HepG2 (cell line): ENCODE data around the gene PPP1R9A. TPM values are rescaled to one million over a fixed set of nuclear protein-coding genes. Genes with fewer than 3 reads are reported as not detected.

ENCODE experiments used
- ATF7 ChIP-seq, 2 experiments: fragments of 450-650 bp in 1 of 2; sonication (generic) in 1 of 2; formaldehyde crosslinking in 1 of 2; IDR thresholded peaks; 2 replicates each; pipeline versions ENCODE4 v1.4.0 to v1.6.1; 2016 to 2020; ENCODE audit warnings: antibody characterized with exemption in 1 of 2, mild to moderate bottlenecking in 1 of 2, missing genetic modification reagents in 1 of 2
- ERF ChIP-seq: IDR thresholded peaks from 2 replicates; pipeline ENCODE4 v1.6.1; 2018; ENCODE audit warnings: missing biosample characterization, missing genetic modification reagents
- HMG20A ChIP-seq: IDR thresholded peaks from 2 replicates; pipeline ENCODE4 v1.6.1; 2016; ENCODE audit warnings: borderline replicate concordance
- KLF15 ChIP-seq: sonication (generic); formaldehyde crosslinking; IDR thresholded peaks from 2 replicates; pipeline ENCODE4 v1.8.1; 2023; ENCODE audit warnings: borderline replicate concordance, mild to moderate bottlenecking, inconsistent platforms, missing genetic modification reagents, mixed read lengths
- NFIC ChIP-seq: IDR thresholded peaks from 2 replicates; pipeline ENCODE4 v1.6.1; 2012; ENCODE audit warnings: mild to moderate bottlenecking, low read length, inconsistent platforms
- NR2F2 ChIP-seq: IDR thresholded peaks from 2 replicates; pipeline ENCODE4 v1.6.1; 2012; ENCODE audit warnings: low read depth, inconsistent platforms, borderline replicate concordance
- NR2F6 ChIP-seq, 2 experiments: IDR thresholded peaks; 2 replicates each; pipeline ENCODE4 v1.6.1; 2016; ENCODE audit warnings: antibody characterized with exemption in 1 of 2, mild to moderate bottlenecking in 1 of 2
- PRMT3 ChIP-seq: sonication (generic); formaldehyde crosslinking; IDR thresholded peaks from 2 replicates; pipeline ENCODE4 v1.8.1; 2022; ENCODE audit warnings: low read depth, mild to moderate bottlenecking, moderate library complexity, missing genetic modification reagents, borderline replicate concordance
- RARA ChIP-seq: IDR thresholded peaks from 2 replicates; pipeline ENCODE4 v1.6.1; 2016; ENCODE audit warnings: missing genetic modification reagents, missing compliant biosample characterization
- ZFP41 ChIP-seq: sonication (generic); formaldehyde crosslinking; IDR thresholded peaks from 2 replicates; pipeline ENCODE4 v1.4.0; 2020; ENCODE audit warnings: mild to moderate bottlenecking, missing genetic modification reagents, borderline replicate concordance
- ZNF674 ChIP-seq: sonication (generic); formaldehyde crosslinking; IDR thresholded peaks from 2 replicates; pipeline ENCODE4 v1.5.0; 2020; ENCODE audit warnings: low read depth, mild to moderate bottlenecking, missing genetic modification reagents
- ZSCAN25 ChIP-seq: sonication (generic); formaldehyde crosslinking; IDR thresholded peaks from 2 replicates; pipeline ENCODE4 v1.8.0; 2022; ENCODE audit warnings: mild to moderate bottlenecking, missing genetic modification reagents
- ZSCAN29 ChIP-seq: sonication (generic); formaldehyde crosslinking; conservative IDR thresholded peaks from 2 replicates; pipeline ENCODE4 v1.4.0; 2020; ENCODE audit warnings: mild to moderate bottlenecking, missing genetic modification reagents
- polyA plus RNA-seq, 8 experiments: library from polyadenylated mRNA; depleted of rRNA in 3 of 8; stranded (reverse) in 7 of 8; unstranded in 1 of 8; fragments of >200 nt; fragmentation: Illumina TruSeq in 4 of 8; extraction: Trizol in 4 of 8; gene quantifications; 2 replicates each; pipeline versions ENCODE4 v1.2.1 to v1.2.3, GENCODE V29; 2011 to 2016; ENCODE audit warnings: low read depth in 4 of 8, missing spikeins in 1 of 8, mixed read lengths in 1 of 8; ENCODE audit not compliant: insufficient read depth in 1 of 8
- total RNA-seq, 5 experiments: library from RNA; depleted of rRNA; stranded (reverse); fragments of >200 nt; fragmentation: Illumina TruSeq; extraction: Trizol; gene quantifications; 2 replicates each; pipeline ENCODE4 v1.2.3, GENCODE V29; 2016; ENCODE audit warnings: low read depth in 1 of 5
- TF ChIP-seq, protein P1 (sequence below): sonication (generic); formaldehyde crosslinking; IDR thresholded peaks from 2 replicates; pipeline ENCODE4 v1.5.1; 2020; ENCODE audit warnings: mild to moderate bottlenecking, missing genetic modification reagents, borderline replicate concordance
- TF ChIP-seq, protein P2 (sequence below): sonication (generic); formaldehyde crosslinking; conservative IDR thresholded peaks from 2 replicates; pipeline ENCODE4 v1.4.0; 2020; ENCODE audit warnings: missing genetic modification reagents
- TF ChIP-seq, protein P3 (sequence below): sonication (generic); formaldehyde crosslinking; IDR thresholded peaks from 2 replicates; pipeline ENCODE4; 2020; ENCODE audit warnings: missing genetic modification reagents, mild to moderate bottlenecking, borderline replicate concordance
- TF ChIP-seq, protein P4 (sequence below): sonication (generic); formaldehyde crosslinking; IDR thresholded peaks from 2 replicates; pipeline ENCODE4 v1.8.0; 2022; ENCODE audit warnings: mild to moderate bottlenecking, missing genetic modification reagents, borderline replicate concordance

PPP1R9A gene
- total and polyA plus RNA-seq, 2 of the 13 experiments (the other 11 are each of a cell fraction or from before 2014, with no cell fraction given), result 11.4 to 31.9 TPM

DNA sequence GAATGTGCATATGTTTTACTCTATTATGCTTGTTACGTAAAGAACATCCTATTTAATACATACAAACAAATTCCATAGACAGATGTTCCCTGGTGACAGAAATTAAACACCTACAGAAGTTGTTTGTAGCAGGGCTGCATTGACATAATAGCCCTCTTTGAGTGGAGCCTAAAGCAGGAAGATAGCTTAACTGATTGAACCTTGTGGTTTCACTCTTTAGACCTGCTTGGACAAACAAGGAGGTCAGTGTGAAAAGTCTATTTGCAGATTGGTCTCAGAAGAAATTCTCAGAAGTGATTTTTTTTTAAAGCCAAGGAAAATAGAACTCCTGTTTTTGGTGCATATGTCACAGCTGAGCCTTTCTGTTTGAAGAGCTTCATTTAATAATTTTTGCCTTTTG is 121.3 kb downstream of the PPP1R9A start (continued):
- TF ChIP-seq, protein P1, sequence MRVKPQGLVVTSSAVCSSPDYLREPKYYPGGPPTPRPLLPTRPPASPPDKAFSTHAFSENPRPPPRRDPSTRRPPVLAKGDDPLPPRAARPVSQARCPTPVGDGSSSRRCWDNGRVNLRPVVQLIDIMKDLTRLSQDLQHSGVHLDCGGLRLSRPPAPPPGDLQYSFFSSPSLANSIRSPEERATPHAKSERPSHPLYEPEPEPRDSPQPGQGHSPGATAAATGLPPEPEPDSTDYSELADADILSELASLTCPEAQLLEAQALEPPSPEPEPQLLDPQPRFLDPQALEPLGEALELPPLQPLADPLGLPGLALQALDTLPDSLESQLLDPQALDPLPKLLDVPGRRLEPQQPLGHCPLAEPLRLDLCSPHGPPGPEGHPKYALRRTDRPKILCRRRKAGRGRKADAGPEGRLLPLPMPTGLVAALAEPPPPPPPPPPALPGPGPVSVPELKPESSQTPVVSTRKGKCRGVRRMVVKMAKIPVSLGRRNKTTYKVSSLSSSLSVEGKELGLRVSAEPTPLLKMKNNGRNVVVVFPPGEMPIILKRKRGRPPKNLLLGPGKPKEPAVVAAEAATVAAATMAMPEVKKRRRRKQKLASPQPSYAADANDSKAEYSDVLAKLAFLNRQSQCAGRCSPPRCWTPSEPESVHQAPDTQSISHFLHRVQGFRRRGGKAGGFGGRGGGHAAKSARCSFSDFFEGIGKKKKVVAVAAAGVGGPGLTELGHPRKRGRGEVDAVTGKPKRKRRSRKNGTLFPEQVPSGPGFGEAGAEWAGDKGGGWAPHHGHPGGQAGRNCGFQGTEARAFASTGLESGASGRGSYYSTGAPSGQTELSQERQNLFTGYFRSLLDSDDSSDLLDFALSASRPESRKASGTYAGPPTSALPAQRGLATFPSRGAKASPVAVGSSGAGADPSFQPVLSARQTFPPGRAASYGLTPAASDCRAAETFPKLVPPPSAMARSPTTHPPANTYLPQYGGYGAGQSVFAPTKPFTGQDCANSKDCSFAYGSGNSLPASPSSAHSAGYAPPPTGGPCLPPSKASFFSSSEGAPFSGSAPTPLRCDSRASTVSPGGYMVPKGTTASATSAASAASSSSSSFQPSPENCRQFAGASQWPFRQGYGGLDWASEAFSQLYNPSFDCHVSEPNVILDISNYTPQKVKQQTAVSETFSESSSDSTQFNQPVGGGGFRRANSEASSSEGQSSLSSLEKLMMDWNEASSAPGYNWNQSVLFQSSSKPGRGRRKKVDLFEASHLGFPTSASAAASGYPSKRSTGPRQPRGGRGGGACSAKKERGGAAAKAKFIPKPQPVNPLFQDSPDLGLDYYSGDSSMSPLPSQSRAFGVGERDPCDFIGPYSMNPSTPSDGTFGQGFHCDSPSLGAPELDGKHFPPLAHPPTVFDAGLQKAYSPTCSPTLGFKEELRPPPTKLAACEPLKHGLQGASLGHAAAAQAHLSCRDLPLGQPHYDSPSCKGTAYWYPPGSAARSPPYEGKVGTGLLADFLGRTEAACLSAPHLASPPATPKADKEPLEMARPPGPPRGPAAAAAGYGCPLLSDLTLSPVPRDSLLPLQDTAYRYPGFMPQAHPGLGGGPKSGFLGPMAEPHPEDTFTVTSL (CRISPR knock-in tag), result peak; percentile 88; the same call in 1 of the 2 replicates
- TF ChIP-seq ATF7 (IDR thresholded peaks at IDR 0.05) (no peak), ATF7 (CRISPR knock-in tag; IDR thresholded peaks at IDR 0.05) (no peak), ZNF674 (CRISPR knock-in tag) (no peak), ERF (CRISPR knock-in tag) (0 out of 2 replicates have a peak, but pooled peaks have one; percentile 27), PRMT3 (no peak), HMG20A (CRISPR knock-in tag) (peak; percentile 93), KLF15 (CRISPR knock-in tag) (no peak), ZFP41 (CRISPR knock-in tag) (no peak), RARA (CRISPR knock-in tag) (peak; percentile 88), ZSCAN25 (CRISPR knock-in tag) (no peak), NR2F2 (peak; percentile 75), ZSCAN29 (CRISPR knock-in tag) (peak; percentile 55; the same call in 1 of the 2 replicates), NFIC (peak; percentile 88), NR2F6 (IDR thresholded peaks at IDR 0.05) (peak; percentile 79), NR2F6 (CRISPR knock-in tag; IDR thresholded peaks at IDR 0.05) (peak; percentile 79)
- TF ChIP-seq, protein P2, sequence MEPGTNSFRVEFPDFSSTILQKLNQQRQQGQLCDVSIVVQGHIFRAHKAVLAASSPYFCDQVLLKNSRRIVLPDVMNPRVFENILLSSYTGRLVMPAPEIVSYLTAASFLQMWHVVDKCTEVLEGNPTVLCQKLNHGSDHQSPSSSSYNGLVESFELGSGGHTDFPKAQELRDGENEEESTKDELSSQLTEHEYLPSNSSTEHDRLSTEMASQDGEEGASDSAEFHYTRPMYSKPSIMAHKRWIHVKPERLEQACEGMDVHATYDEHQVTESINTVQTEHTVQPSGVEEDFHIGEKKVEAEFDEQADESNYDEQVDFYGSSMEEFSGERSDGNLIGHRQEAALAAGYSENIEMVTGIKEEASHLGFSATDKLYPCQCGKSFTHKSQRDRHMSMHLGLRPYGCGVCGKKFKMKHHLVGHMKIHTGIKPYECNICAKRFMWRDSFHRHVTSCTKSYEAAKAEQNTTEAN (CRISPR knock-in tag), result peak; percentile 39; the same call in 1 of the 2 replicates
- TF ChIP-seq, protein P3, sequence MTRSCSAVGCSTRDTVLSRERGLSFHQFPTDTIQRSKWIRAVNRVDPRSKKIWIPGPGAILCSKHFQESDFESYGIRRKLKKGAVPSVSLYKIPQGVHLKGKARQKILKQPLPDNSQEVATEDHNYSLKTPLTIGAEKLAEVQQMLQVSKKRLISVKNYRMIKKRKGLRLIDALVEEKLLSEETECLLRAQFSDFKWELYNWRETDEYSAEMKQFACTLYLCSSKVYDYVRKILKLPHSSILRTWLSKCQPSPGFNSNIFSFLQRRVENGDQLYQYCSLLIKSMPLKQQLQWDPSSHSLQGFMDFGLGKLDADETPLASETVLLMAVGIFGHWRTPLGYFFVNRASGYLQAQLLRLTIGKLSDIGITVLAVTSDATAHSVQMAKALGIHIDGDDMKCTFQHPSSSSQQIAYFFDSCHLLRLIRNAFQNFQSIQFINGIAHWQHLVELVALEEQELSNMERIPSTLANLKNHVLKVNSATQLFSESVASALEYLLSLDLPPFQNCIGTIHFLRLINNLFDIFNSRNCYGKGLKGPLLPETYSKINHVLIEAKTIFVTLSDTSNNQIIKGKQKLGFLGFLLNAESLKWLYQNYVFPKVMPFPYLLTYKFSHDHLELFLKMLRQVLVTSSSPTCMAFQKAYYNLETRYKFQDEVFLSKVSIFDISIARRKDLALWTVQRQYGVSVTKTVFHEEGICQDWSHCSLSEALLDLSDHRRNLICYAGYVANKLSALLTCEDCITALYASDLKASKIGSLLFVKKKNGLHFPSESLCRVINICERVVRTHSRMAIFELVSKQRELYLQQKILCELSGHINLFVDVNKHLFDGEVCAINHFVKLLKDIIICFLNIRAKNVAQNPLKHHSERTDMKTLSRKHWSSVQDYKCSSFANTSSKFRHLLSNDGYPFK (CRISPR knock-in tag), result no peak
- TF ChIP-seq, protein P4, sequence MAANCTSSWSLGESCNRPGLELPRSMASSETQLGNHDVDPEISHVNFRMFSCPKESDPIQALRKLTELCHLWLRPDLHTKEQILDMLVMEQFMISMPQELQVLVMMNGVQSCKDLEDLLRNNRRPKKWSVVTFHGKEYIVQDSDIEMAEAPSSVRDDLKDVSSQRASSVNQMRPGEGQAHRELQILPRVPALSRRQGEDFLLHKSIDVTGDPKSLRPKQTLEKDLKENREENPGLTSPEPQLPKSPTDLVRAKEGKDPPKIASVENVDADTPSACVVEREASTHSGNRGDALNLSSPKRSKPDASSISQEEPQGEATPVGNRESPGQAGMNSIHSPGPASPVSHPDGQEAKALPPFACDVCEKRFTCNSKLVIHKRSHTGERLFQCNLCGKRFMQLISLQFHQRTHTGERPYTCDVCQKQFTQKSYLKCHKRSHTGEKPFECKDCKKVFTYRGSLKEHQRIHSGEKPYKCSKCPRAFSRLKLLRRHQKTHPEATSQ (CRISPR knock-in tag), result peak; percentile 43; the same call in 1 of the 2 replicates
